ENCODE data around the gene DYNAP.

DNA sequence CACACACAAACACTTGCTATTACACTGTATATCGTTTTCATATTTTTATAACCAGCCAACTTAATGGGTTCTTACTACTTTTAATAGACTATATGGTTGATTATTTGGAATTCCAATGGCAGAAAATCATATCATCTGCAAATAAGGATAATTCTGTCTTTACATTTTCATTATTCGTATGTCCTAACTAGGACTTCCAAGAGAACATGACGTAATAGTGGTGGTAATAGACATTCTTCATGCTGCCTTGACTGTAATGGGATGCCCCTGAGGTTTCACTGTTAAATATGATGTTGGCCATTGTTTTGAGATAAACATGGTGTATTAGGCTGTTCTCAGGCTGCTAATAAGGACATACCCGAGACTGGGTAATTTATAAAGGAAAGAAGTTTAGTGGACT is 45.2 kb downstream of the DYNAP start:
- TF ChIP-seq, protein P1, sequence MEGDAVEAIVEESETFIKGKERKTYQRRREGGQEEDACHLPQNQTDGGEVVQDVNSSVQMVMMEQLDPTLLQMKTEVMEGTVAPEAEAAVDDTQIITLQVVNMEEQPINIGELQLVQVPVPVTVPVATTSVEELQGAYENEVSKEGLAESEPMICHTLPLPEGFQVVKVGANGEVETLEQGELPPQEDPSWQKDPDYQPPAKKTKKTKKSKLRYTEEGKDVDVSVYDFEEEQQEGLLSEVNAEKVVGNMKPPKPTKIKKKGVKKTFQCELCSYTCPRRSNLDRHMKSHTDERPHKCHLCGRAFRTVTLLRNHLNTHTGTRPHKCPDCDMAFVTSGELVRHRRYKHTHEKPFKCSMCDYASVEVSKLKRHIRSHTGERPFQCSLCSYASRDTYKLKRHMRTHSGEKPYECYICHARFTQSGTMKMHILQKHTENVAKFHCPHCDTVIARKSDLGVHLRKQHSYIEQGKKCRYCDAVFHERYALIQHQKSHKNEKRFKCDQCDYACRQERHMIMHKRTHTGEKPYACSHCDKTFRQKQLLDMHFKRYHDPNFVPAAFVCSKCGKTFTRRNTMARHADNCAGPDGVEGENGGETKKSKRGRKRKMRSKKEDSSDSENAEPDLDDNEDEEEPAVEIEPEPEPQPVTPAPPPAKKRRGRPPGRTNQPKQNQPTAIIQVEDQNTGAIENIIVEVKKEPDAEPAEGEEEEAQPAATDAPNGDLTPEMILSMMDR (IDR thresholded peaks at IDR 0.05; ENCODE audit: low read depth, low read length): no peak
- TF ChIP-seq EZH2phosphoT487 (IDR thresholded peaks at IDR 0.05; ENCODE audit: low read depth): no peak
